IMR-90 (cell line): ENCODE results near the gene C3orf70. TPM values are rescaled to one million over a fixed set of nuclear protein-coding genes. Genes with fewer than 3 reads are reported as not detected.

Experiments used
- ATAC-seq: fragments of 200-7000 bp; cut with Tn5 transposase; 2 replicates; pipeline ENCODE4 v1.9.1; 2020; ENCODE audit warnings: low read depth, mild to moderate bottlenecking, moderate library complexity
- BruUV-seq: library from RNA; stranded (reverse); fragments of 400-500 nt; replicated peaks from 2 replicates; lab custom pipeline; 2021; lab: Mats Ljungman, UMichigan
- CTCF ChIA-PET: fragments of 300-600 bp; formaldehyde crosslinking; extraction: SDS; loops from one replicate; lab custom pipeline; 2021; ENCODE audit warnings: antibody characterized with exemption; lab: Yijun Ruan, JAX
- POLR2A ChIA-PET: fragments of 300-600 bp; sonication (Branson Sonifier 250); formaldehyde crosslinking; loops from one replicate; lab custom pipeline; 2022; ENCODE audit warnings: antibody characterized with exemption; ENCODE audit not compliant: unreplicated experiment; lab: Charles Lee
- DNase-seq: peaks from one replicate; pipeline ENCODE4 v3.0.0; 2013
- H2AFZ ChIP-seq: replicated peaks from 2 replicates; pipeline ENCODE3; 2013; ENCODE audit warnings: low read length, mild to moderate bottlenecking; ENCODE audit not compliant: poor library complexity
- H2AK5ac ChIP-seq: 2 replicates; pipeline ENCODE4 v1.6.1; 2013; ENCODE audit warnings: low read depth, low read length, inconsistent platforms
- H2AK9ac ChIP-seq: replicated peaks from 2 replicates; pipeline ENCODE3; 2013; ENCODE audit warnings: mild to moderate bottlenecking, low read depth, low read length, moderate library complexity; ENCODE audit not compliant: poor library complexity
- H2BK120ac ChIP-seq: 2 replicates; pipeline ENCODE4 v1.6.1; 2013; ENCODE audit warnings: low read depth, low read length, inconsistent platforms
- H2BK15ac ChIP-seq: 3 replicates; pipeline ENCODE4 v1.6.1; 2013; ENCODE audit warnings: low read depth, low read length, inconsistent platforms
- H2BK20ac ChIP-seq: 2 replicates; pipeline ENCODE4 v1.6.1; 2013; ENCODE audit warnings: low read depth, mild to moderate bottlenecking, inconsistent platforms, low read length, moderate library complexity
- H2BK5ac ChIP-seq: 2 replicates; pipeline ENCODE4 v1.6.1; 2013; ENCODE audit warnings: mild to moderate bottlenecking, low read depth, low read length, inconsistent platforms; ENCODE audit not compliant: poor library complexity, severe bottlenecking
- H3K14ac ChIP-seq: replicated peaks from 2 replicates; pipeline ENCODE4 v1.6.1; 2013; ENCODE audit warnings: low read depth, low read length, inconsistent platforms
- H3K18ac ChIP-seq: 2 replicates; pipeline ENCODE4 v1.6.1; 2013; ENCODE audit warnings: low read depth, low read length, control low read depth
- H3K23ac ChIP-seq: 2 replicates; pipeline ENCODE4 v1.6.1; 2013; ENCODE audit warnings: low read depth, low read length, inconsistent platforms
- H3K27ac ChIP-seq: 2 replicates; pipeline ENCODE4 v1.5.1; 2013; ENCODE audit warnings: mild to moderate bottlenecking, control low read depth, low read length; ENCODE audit not compliant: insufficient read depth
- H3K27me3 ChIP-seq: 2 replicates; pipeline ENCODE4 v1.6.1; 2013; ENCODE audit warnings: low read length; ENCODE audit not compliant: control insufficient read depth, insufficient read depth
- H3K36me3 ChIP-seq: 2 replicates; pipeline ENCODE4 v1.6.1; 2013; ENCODE audit warnings: low read length, mixed read lengths; ENCODE audit not compliant: control insufficient read depth, insufficient read depth
- H3K4ac ChIP-seq: 2 replicates; pipeline ENCODE4 v1.6.1; 2013; ENCODE audit warnings: low read depth, low read length, inconsistent platforms
- H3K4me1 ChIP-seq: 2 replicates; pipeline ENCODE4 v1.6.1; 2013; ENCODE audit warnings: low read length, mixed read lengths; ENCODE audit not compliant: control insufficient read depth, insufficient read depth
- H3K4me2 ChIP-seq: 2 replicates; pipeline ENCODE4 v1.6.1; 2013; ENCODE audit warnings: low read depth, mild to moderate bottlenecking, control low read depth, low read length, moderate library complexity
- H3K4me3 ChIP-seq: 2 replicates; pipeline ENCODE4 v1.5.1; 2013; ENCODE audit warnings: low read depth, mild to moderate bottlenecking, control low read depth, low read length, moderate library complexity; ENCODE audit not compliant: insufficient read depth
- H3K56ac ChIP-seq: 2 replicates; pipeline ENCODE4 v1.6.1; 2013; ENCODE audit warnings: low read length, inconsistent platforms; ENCODE audit not compliant: insufficient read depth; ENCODE audit errors: extremely low read depth
- H3K79me1 ChIP-seq, 2 experiments: 2 replicates each; pipeline ENCODE4 v1.6.1; 2013; ENCODE audit warnings: low read length in 2 of 2, inconsistent platforms in 1 of 2, low read depth in 1 of 2
- H3K9ac ChIP-seq: 2 replicates; pipeline ENCODE4 v1.6.1; 2013; ENCODE audit warnings: low read depth, low read length, control low read depth
- H3K9me1 ChIP-seq: 2 replicates; pipeline ENCODE4 v1.6.1; 2013; ENCODE audit warnings: low read length, inconsistent platforms; ENCODE audit not compliant: insufficient read depth
- H3K9me3 ChIP-seq: 2 replicates; pipeline ENCODE4 v1.6.1; 2013; ENCODE audit warnings: low read length; ENCODE audit not compliant: control insufficient read depth, insufficient read depth
- H4K20me1 ChIP-seq: 2 replicates; pipeline ENCODE4 v1.6.1; 2013; ENCODE audit warnings: low read length, inconsistent platforms; ENCODE audit not compliant: insufficient read depth
- H4K5ac ChIP-seq: 2 replicates; pipeline ENCODE4 v1.6.1; 2013; ENCODE audit warnings: mild to moderate bottlenecking, low read depth, low read length, control low read depth
- H4K8ac ChIP-seq, 2 experiments: 2 replicates each; pipeline ENCODE4 v1.6.1; 2013; ENCODE audit warnings: low read depth in 2 of 2, low read length in 2 of 2, control low read depth in 1 of 2, inconsistent platforms in 1 of 2
- H4K91ac ChIP-seq: 2 replicates; pipeline ENCODE4 v1.6.1; 2013; ENCODE audit warnings: low read depth, low read length, inconsistent platforms; ENCODE audit not compliant: insufficient read depth
- BHLHE40 ChIP-seq: fragments of 150-350 bp; IDR thresholded peaks from 2 replicates; pipeline ENCODE4 v1.6.1; 2016; ENCODE audit warnings: mild to moderate bottlenecking, low read depth, low read length
- CEBPB ChIP-seq: IDR thresholded peaks from 2 replicates; pipeline ENCODE4 v1.6.1; 2012; ENCODE audit warnings: low read depth, low read length, improper control_type of control experiment
- CHD1 ChIP-seq: IDR thresholded peaks from 2 replicates; pipeline ENCODE4 v1.6.1; 2012; ENCODE audit warnings: low read depth, low read length, improper control_type of control experiment
- CTCF ChIP-seq: conservative IDR thresholded peaks from 2 replicates; pipeline ENCODE4 v1.5.1; 2012; ENCODE audit warnings: mild to moderate bottlenecking, low read depth, low read length, improper control_type of control experiment
- ELK1 ChIP-seq: fragments of 150-350 bp; IDR thresholded peaks from 2 replicates; pipeline ENCODE4 v1.6.1; 2016; ENCODE audit warnings: low read depth, mild to moderate bottlenecking, low read length, moderate library complexity, borderline replicate concordance
- FOS ChIP-seq: fragments of 150-350 bp; IDR thresholded peaks from 2 replicates; pipeline ENCODE4 v1.6.1; 2016; ENCODE audit warnings: low read depth, low read length
- MAFK ChIP-seq: IDR thresholded peaks from 2 replicates; pipeline ENCODE4 v1.6.1; 2012; ENCODE audit warnings: low read depth, low read length, improper control_type of control experiment
- MAZ ChIP-seq: IDR thresholded peaks from 2 replicates; pipeline ENCODE4 v1.6.1; 2012; ENCODE audit warnings: low read depth, mild to moderate bottlenecking, low read length, improper control_type of control experiment, moderate library complexity, borderline replicate concordance
- MXI1 ChIP-seq: IDR thresholded peaks from 2 replicates; pipeline ENCODE4 v1.6.1; 2012; ENCODE audit warnings: low read depth, mild to moderate bottlenecking, low read length, moderate library complexity, borderline replicate concordance
- NFE2L2 ChIP-seq: fragments of 150-350 bp; IDR thresholded peaks from 2 replicates; pipeline ENCODE4 v1.6.1; 2016; ENCODE audit warnings: low read depth, mild to moderate bottlenecking, low read length
- POLR2A ChIP-seq: IDR thresholded peaks from 2 replicates; pipeline ENCODE4 v1.6.1; 2012; ENCODE audit warnings: mild to moderate bottlenecking, low read depth, low read length
- RAD21 ChIP-seq: IDR thresholded peaks from 2 replicates; pipeline ENCODE4 v1.6.1; 2012; ENCODE audit warnings: low read length, improper control_type of control experiment
- RCOR1 ChIP-seq: IDR thresholded peaks from 2 replicates; pipeline ENCODE4 v1.6.1; 2012; ENCODE audit warnings: mild to moderate bottlenecking, low read length, improper control_type of control experiment; ENCODE audit not compliant: insufficient replicate concordance
- RFX5 ChIP-seq: IDR thresholded peaks from 2 replicates; pipeline ENCODE4 v1.8.0; 2012; ENCODE audit warnings: low read depth, mild to moderate bottlenecking, low read length, moderate library complexity
- SMC3 ChIP-seq: fragments of 150-350 bp; IDR thresholded peaks from 2 replicates; pipeline ENCODE4 v1.6.1; 2016; ENCODE audit warnings: low read depth, mild to moderate bottlenecking, antibody characterized with exemption, low read length, moderate library complexity
- USF2 ChIP-seq: fragments of 150-350 bp; IDR thresholded peaks from 2 replicates; pipeline ENCODE4 v1.6.1; 2017; ENCODE audit warnings: mild to moderate bottlenecking, antibody characterized with exemption, low read length, low read depth
- WGBS, 2 experiments: methylation state at CpG; one replicate each; pipeline versions ENCODE4 v1.1.5 to v1.1.7; 2013; ENCODE audit warnings: missing lambda C conversion rate in 2 of 2; ENCODE audit not compliant: insufficient read length in 1 of 2; ENCODE audit errors: extremely low coverage in 2 of 2; 5-methylcytosine and 5-hydroxymethylcytosine counted together
- dilution Hi-C: fragments of 300-500 bp; cut with HindIII; formaldehyde crosslinking; loops from one replicate; pipeline ENCODE4 v1.14.3; 2018; ENCODE audit warnings: low sequenced_read_pairs; ENCODE audit not compliant: unreplicated experiment
- in situ Hi-C: fragments of 300-500 bp; cut with MboI; formaldehyde crosslinking; loops from 3 replicates; pipeline ENCODE4 v1.14.3; 2019; ENCODE audit warnings: low sequenced_read_pairs, inconsistent platforms, mixed read lengths
- intact Hi-C: fragments of 100-400 bp; cut with micrococcal nuclease; formaldehyde crosslinking; loops from 2 replicates; pipeline ENCODE4 v1.10.0; 2022
- polyA plus RNA-seq, 3 experiments: library from polyadenylated mRNA; depleted of rRNA; stranded (reverse); fragments of >200 nt; gene quantifications; 2 replicates each; pipeline ENCODE4 v1.2.3, GENCODE V29; 2012; ENCODE audit warnings: low replicate concordance in 1 of 3
- total RNA-seq: library from RNA; depleted of rRNA; stranded (reverse); fragments of >200 nt; gene quantifications from 2 replicates; pipeline ENCODE4 v1.2.3, GENCODE V29; 2012

The C3orf70 gene
- total and polyA plus RNA-seq, 2 of the 4 experiments (the other 2 are of a cell fraction): 0.96 to 1.8 TPM

GRCh38 chr3:185058796-185059195 lies 94.1 kb downstream of the C3orf70 start:
- Histone ChIP-seq H3K23ac (no peak overlapping the region), H4K5ac (no peak overlapping the region), H3K27me3 (no peaks in the 10 kb centered on the region), H4K8ac (no peak overlapping the region), H2BK15ac (no peak overlapping the region), H4K91ac (no peak overlapping the region), H3K4me3 (no peak overlapping the region), H2BK120ac (no peak overlapping the region), H3K56ac (no peak overlapping the region), H3K27ac (no peak overlapping the region), H3K4ac (no peak overlapping the region), H3K36me3 (no peaks in the 10 kb centered on the region), H2AFZ (no peak overlapping the region), H2BK20ac (no peak overlapping the region), H2AK5ac (no peak overlapping the region), H3K18ac (no peak overlapping the region), H3K79me1 (no peaks in the 10 kb centered on the region), H4K20me1 (no peaks in the 10 kb centered on the region), H3K9me3 (peaks cover 2% of the 10 kb centered on the region; the same call in 1 of the 2 replicates), H3K9me1 (no peaks in the 10 kb centered on the region), H2BK5ac (no peak overlapping the region), H3K14ac (no peak overlapping the region), H2AK9ac (no peak overlapping the region), H3K4me1 (no peaks in the 10 kb centered on the region), H3K4me2 (no peak overlapping the region), H3K9ac (no peak overlapping the region)
- intact Hi-C loops (no loop called here), dilution Hi-C loops (no loop called here), in situ Hi-C loops (no loop called here)
- CTCF ChIA-PET: no interaction called here
- DNase-seq (no peak), ATAC-seq (no peak)
- POLR2A ChIA-PET: no interaction called here
- no TSS peak for BruUV-seq
- TF ChIP-seq CTCF: no peak
- no peak for TF ChIP-seq MAFK
- TF ChIP-seq CHD1: no peak
- TF ChIP-seq RFX5: no peak
- no peak for TF ChIP-seq CEBPB
- TF ChIP-seq ELK1: no peak
- TF ChIP-seq MAZ: no peak
- TF ChIP-seq NFE2L2: no peak
- TF ChIP-seq POLR2A: no peak
- no peak for TF ChIP-seq SMC3
- no peak for TF ChIP-seq USF2
- no peak for TF ChIP-seq BHLHE40
- no peak for TF ChIP-seq FOS
- TF ChIP-seq RCOR1: no peak
- no peak for TF ChIP-seq RAD21
- no peak for TF ChIP-seq MXI1
- no CpG with 5 or more reads among the region's 2 CpGs for WGBS, 2 experiments
